Activated T-cell treated with anti-CD3 and anti-CD28 coated beads for 1 hour (primary cell): Measurements from ENCODE around the gene EIF4E2.
A peak's percentile ranks its signal among the peaks of the same experiment; 100 is the strongest.

Source experiments
- DNase-seq: peaks from one replicate; pipeline ENCODE4 v3.0.0-alpha.2; 2020; ENCODE audit warnings: low read depth

The EIF4E2 gene, protein sequence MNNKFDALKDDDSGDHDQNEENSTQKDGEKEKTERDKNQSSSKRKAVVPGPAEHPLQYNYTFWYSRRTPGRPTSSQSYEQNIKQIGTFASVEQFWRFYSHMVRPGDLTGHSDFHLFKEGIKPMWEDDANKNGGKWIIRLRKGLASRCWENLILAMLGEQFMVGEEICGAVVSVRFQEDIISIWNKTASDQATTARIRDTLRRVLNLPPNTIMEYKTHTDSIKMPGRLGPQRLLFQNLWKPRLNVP

DNA sequence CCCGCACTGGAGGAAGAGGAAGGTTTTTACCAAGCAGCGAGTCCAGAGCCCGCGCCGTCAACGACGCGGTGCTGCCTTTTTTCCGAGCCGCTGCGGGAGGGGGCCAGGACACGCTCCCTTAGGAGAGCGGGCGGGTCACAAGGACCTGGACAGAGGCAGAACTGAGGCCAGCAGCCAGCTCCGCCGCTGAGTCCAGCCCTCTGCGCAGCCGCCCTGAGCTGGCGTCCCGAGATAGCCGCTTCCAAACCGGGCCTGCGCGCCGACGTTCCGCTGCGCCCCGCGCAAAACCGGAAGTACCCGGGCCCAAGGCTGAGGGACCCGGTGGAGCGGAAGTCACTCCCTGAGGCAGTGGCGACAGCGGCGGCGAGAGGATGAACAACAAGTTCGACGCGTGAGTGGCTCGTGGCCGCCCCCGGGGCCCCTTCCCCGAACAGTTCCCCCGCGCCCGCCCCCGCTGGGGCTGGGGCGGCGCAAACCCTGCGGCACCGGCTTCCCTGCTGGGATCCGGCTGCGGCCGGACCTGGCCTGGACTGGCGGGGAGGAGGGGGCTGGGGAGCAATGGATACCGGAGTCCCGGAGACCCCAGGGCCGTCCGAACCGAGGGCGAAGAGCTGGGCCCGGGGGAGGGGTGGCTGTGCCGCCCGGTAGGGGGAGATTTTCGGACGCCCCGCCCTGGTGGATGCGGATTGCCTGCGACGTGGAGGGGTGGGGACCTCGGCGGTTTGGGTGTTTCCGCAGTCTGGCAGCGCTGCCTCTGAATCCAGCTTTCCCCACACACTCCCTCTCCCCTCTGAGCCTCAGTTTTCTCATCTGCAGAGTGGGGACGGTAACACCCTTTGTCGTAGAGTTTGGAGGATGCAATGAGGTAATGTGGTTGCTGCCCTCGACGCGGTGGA is at the start of gene EIF4E2, which contains the start of gene TIGD1:
TSS of gene EIF4E2 (plus strand) at position 336 of the 896 bp plus-strand sequence. CDS start at position 372, 36 bp downstream.
TSS of gene TIGD1 (minus strand) at position 204 of the 896 bp plus-strand sequence. CDS start 675 bp downstream, outside the sequence.
- peak; percentile 83 for DNase-seq

DNA sequence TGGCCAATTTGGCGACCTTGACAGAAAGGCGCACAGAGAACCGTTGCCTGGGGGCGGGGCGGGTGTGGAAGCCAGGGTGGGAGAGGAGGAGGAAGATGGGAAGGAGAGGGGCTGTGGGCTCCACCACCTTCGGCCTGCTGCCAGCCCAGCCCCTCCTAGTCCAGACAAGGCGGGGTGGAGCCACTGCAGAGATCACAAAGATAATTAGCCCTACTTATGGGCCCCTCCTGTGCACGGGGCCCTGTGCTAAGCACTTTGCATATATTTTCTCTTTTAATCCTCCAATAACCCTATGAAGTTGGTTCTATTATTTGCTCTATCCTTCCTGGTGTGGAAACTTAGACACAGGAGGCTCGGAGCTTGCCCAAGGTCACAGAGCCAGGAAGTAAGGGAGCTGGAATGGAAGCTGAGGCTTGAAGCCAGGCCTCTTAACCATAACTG is 49.1 kb upstream of the EIF4E2 start:
- no peak for DNase-seq

DNA sequence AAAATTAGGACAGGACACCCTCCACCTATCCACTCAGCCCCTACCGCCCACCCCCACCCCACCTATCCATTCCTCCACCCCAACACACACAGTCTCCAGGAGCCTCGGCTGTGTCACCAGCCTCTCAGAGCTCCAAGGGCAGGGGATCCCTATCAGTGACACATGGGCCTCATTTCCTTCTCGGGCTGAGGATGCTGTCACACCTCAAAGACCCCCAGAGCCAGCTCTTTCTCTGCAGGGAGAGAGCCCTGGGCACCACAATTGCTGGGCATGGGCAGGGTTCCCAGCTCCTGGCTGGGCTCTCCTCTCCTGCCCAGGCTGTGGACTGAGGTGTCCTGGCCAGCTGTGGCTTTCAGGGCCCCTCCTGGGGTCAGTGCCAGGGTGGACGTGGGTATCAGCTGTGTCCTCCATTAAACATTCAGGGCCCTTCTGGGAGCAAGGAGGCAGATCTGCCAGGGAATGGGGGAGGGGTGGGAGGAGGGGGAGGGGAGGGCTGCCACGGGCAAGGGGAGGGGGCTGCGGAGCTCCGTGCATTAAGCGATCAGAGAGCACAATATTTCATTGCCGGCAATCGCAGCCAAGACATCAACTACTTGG is 48.6 kb upstream of the EIF4E2 start:
- DNase-seq, result no peak

DNA sequence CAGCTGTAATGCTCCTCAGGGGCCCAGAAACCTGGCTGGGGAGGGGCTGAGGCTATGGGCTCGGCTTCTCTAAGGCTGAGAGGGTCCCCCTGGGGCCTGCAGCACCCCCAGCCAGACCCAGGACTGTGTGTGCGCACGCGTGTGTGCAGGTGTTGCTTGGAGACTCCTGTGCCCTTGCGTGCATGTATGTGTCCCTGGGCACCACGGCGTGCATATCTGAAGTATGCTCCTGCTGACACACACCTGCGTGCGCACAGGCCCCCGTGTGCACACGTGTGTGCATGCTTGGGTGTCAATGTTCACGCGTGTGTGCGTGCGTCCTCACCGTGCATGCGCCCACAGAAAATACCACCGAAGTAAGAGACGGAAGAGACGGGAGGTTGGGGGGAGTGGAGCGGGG is 48.0 kb upstream of the EIF4E2 start:
- DNase-seq, result no peak

DNA sequence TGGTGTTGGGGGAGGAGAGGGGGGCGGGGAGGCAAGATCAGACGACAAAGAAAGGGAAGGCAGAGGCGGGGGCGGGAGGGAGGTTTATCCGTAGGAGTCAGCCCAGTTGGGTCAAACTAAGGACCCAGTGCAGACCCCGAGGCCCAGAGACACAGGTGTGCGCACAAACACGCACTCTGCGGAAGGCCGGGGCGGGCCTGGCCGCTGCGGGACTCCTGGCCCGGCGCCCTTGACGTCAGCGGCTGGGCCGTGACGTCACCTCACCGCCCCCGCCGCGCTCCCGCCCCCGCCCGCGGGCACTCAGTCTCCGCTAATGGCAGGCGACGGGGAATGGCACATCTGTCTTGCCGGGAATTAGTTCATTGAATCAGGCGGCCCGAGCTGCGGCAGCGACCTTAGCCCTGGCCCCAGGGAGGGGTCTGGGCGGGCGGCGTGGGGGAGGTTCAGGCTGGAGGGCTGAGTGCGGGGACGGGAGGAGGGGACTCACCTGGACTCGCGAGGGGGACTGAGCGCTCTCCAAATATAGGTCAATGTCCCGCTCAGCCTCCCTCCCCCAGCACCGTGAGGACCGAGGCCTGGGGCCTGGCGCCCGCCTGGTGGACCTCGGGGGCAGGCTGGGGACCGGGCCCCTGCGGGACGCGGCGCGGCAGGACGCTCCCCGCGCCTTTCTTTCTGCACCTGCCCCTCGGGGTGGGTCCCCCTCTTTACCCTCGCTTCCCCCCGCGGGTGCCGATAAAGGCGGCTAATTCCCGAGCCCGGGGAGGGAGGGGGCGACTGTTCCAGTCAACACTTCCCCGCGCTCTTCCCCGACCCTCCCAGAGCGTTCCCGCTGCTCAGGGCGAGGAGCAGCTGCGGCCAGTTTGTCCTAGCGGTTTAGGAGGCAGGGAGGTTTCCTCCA is 47.3 kb upstream of the EIF4E2 start:
- DNase-seq, result no peak

DNA sequence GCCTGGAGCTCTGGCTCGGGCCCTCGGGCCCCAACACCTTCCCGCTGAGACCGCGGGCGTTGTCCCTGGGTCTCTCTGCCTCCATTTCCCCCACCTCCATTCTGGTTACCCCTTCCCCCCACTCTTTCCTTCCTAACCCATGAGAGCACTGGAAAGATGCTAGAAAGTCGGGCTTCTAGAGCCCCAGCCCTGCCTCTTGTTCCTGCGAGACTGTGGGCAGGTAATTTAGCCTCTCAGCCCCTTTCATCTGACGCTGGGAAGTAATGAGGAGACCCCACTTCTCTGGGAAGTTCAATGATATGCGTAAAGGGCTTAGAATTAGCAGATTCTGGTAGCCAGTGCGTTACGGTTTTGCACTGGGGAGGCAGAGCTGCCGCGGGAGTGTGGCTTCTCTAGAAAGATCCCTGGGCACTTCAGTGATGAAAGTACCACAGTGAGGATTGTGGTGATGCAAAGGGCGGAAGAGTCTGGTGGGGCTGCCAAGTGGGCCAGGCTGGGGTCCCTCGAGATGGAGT is 46.6 kb upstream of the EIF4E2 start:
- DNase-seq, result no peak

DNA sequence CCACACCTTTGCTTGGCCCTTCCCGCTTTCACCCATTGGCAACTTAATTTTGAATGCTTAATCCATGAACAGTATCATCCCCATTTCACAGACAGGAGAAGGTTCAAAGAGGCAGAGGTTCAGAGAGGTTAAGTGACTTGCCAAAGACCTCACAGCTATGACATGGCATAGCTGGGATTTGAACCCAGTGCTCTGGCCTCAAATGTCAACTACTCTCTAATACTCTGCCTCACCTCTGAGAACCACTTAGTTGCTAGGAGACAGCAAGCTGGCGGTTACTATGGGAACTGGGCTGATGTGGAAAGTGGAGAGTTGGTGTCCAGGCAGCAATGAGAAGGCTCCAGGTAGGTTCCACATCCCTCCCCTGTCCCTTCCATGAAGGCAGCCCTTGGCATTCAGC is 46.1 kb upstream of the EIF4E2 start:
- DNase-seq, result no peak

DNA sequence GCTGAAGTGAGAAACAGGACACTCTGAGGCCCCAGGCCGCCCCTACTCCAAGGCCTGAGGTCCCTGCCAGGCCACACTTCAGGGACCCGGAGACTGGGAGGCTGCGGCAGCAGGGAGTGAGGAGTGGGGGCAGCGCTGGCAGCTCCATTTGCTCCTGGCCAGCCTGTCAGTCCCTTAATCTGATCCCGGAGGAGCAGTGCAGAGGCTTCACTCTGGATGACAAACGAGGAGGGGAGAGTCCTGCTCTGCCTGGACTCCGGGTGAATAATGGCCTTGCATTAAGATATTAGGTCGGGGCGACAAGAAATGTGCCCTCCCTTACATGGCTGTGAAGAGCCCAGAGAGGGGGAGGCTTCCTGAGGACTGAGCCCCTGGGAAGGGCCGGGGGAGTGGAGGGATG is 44.6 kb upstream of the EIF4E2 start:
- no peak for DNase-seq

DNA sequence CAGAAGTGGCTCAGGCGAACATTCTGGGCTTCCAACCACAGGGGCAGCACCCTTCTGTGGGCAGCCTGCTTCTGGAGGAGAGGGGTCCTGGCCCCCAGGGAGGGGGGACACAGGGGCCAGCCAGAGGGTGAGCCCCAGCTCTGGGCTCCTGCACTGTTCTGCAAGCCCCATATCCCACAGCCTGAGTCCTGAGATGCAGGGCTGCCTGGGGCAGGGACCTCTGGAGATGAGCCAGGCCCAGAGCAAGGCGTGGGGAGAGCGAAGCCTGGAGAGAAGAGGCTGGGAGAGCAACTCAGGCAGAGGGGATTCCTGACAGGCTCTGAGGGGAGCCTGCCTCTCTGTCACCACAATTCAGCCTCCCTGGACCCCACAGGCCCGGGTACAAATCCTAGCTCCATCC is 43.8 kb upstream of the EIF4E2 start:
- DNase-seq, result no peak

DNA sequence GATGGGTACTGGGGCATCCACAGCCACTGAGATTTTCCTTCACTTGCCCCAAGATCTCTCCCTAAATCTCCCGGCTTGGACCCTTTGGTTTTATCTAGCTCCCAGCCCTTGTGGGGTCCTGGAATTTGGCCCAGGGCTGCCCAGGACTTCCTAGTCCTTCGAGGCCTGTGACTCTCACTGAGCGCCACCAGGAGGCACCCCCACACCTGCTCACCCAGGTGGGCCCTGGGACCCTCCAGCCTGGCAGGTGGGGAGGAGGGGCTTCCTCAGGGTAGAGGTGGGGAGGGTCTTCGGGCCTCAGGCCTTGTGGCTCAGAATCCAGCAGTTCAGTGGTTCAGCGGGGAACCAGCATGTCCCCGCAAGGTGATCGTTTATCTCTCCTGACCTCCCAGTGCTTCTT is 42.2 kb upstream of the EIF4E2 start:
- no peak for DNase-seq

DNA sequence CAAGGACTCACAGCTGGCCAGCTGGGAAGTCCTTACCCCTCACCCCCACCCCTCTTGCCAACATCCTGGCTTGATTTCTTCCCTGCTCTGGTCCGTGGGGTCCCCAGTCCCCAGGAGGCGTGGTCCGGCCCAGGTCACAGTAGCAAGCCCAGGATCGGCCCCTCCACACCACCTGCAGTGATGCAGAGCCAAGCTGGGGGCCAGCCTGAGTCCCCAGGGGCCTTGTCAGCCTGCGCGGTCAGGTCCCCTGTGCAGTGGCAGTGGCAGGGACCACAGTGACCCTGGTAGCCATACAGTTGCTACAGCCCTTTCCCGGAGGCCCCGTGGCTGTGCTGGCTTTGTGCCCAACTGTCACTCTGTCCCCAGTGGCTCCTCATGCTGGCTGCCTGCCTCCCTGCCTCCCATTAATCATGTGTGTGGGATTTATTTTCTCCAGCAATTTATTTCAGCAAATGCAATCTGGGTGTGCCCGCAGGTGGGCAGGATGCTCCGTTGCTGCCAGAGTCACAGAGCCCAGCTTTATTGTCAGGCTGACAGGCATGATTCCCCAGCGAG is 39.1 kb upstream of the EIF4E2 start:
- no peak for DNase-seq

DNA sequence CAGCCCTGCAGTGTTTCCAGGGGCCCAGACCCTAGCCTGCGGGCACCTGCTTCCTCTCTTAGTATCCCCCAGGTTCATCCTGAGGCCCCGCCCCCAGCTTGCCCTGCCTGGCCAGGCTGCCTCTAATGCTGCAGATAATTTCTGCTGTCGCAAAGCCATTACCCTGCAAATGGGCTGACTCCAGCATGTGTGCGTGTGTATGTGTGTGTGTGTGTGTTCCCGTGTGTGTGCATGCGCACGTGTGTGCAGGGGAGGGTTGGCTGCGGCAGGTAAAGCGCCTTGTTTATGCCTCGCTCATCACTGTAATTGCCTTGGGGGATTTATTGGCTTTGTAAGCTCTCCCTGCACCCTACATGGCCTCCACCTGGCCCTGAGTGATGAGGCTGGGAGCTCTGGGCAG is 37.9 kb upstream of the EIF4E2 start:
- no peak for DNase-seq

DNA sequence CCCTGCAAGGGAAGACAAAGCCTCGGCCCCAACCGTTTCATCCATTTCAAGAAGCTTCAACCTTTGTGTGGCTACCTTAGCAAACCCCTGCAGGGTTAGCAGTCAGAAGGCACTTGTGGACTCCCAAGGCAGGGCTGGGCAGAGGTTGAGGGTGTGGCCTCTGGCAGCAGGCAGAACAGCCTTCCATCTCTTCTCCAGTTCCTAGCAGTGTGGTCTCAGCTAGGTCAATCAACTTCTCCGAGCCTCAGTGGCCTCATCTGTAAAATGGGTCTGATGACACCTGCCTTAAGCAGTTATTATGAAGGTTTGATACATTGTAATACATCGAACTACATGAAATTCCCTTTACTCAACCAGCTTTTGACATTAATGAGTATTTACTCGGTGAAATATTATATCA is 37.1 kb upstream of the EIF4E2 start:
- DNase-seq, result no peak

DNA sequence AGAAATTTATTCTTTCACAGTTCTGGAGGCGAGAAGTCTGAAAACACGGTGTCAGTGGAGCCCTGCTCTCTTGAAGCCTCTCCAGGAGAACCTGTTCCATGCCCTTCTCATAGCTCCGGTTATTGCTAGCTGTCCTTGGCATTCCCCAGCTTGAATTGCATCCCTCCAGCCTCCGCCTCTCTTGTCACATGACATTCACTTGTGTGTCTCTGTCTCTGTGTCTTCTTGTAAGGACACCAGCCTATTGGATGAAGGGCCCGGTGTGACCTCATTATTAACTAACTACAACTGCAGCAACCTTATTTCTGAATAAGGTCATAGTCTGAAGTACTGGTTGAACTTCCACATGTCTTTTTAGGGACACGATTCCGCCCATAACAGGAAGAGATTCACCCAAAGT is 34.9 kb upstream of the EIF4E2 start:
- no peak for DNase-seq

DNA sequence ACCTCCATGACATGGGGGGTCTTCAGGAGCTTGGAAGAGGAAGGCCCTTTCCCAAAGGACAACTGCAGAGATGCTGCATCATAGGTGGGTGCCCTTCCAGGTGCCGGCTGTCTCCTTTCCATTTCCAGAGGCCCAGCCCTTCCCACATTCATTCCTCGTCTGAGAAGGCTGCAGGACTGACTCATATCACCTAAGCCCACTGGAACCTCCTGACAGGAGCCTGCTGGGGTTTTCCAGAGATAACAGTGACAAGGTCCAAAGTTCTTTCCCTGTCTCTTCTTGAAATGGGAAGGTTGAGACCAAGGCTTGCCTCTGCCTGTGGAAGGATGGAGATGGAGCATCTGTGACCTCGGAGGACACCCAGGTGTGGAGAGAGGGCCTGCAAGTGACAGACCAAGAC is 33.9 kb upstream of the EIF4E2 start:
- no peak for DNase-seq

DNA sequence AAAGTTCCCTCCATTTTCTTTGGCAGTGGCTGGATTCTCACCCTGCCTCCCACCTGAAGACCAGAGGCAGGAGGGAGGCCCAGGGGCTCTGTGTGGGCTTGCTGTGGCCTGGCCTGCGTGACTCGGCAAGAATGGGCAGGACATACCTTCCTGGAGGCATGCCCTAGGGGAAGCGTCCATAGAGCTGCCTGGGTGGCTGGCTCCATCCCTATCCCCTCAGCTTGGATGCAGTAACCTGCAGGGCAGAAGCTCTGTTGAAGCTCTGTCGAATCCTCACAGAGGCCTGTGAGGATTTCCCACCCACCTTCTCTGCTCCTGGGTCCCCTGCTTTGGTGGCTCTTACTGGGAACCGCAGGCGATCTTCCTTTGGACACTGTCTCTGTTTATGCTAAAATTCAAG is 31.6 kb upstream of the EIF4E2 start:
- no peak for DNase-seq

DNA sequence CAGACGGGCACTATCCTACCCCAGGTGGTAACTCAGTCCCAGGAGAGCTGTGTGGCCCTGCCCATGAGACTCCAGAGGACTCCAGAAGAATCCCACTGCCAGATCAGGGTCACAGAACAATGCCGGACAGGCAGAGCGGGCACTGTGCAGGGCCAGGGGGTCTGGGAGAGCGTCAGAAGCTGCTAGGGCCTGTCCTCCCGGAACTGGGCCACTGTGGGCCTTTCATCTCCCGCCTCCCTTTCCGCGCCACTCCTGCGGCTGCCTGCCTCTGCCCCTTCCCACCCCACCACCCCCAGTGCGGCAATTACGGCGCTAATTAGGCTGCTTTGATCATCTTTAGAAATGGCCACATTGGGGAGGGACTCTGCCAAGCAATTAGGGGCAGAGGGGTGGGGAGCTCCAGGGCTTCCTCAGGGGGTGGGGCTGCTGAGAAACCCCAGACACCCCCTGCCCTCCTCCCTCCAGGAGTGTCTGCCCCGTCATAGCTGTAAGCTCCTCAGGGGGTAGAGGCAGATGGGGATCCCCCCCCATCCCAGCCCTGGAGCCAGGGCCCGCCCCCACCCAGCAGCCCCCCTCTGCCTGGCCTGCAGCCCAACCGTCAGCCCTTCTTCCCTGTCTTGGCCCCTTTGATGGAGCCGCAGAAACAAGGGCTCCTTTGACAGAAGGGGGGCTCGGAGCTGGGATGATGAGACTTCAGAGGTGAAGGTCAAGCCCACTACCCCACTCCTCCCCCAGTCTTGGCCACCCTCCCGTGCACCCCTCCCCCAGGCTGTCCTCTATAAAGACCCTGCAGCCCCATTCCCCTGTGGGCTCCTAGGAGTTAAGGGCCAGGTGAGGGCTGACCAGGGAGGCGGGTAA is 30.7 kb upstream of the EIF4E2 start, which contains the start of gene PRSS56:
TSS of gene PRSS56 (plus strand) at position 808 of the 858 bp plus-strand sequence. CDS start 211 bp downstream, outside the sequence.
- no peak for DNase-seq

DNA sequence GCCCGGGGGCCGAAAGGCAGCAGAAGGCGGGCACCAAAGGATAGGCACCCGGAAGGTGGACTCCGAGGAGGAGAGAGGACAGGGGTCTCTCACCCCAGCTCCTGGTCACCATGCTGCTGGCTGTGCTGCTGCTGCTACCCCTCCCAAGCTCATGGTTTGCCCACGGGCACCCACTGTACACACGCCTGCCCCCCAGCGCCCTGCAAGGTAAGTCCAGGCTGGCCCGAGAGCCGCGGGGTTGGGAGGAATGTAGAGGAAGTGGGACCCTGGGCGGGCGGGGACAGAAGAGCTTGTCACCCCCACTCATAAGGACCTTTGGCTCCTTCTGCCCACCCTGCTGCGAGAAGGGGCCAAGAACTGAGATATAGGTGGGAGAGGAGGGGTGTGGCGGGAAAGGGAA is 30.0 kb upstream of the EIF4E2 start:
- DNase-seq, result no peak

DNA sequence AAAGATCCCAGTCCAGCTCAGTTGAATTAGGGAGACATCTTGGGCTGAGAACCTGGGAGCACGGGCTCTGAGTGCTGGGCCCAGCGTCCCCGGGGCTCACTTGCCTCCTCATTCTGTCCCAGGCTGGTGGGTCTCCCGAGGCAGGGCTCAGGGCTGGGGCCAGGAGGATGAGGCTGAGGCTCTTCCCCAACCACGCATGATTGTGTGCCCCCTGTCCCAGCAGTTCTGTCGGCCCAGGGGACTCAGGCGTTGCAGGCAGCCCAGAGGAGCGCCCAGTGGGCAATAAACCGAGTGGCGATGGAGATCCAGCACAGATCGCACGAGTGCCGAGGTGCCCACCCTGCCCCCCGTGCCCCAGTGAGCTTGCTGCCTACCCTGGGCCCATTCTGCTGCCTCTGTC is 29.4 kb upstream of the EIF4E2 start:
- DNase-seq, result no peak

DNA sequence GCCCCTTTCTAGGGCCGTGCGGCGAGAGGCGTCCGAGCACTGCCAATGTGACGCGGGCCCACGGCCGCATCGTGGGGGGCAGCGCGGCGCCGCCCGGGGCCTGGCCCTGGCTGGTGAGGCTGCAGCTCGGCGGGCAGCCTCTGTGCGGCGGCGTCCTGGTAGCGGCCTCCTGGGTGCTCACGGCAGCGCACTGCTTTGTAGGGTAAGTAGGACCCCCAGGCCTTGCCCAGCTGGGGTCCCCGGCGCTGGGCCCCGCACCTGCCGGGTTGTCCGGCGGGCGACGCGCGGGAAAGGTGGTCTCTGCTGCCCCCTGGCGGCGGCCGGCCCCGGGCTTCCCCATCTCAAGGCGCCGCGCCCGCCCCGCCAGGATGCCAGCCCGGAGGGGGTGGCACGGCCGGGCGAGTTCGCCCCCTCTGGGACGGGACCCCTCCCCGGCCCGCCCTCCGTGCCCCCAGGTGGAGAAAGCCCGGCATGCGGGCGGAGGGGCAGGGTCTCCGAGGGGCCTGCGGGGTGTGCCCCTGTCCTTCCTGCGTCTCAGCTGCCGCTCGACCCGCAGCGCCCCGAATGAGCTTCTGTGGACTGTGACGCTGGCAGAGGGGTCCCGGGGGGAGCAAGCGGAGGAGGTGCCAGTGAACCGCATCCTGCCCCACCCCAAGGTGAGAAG is 28.4 kb upstream of the EIF4E2 start:
- peak; percentile 71 for DNase-seq
